Measurements from ENCODE around the gene RPL10A. TPM values are rescaled to one million over a fixed set of nuclear protein-coding genes. Genes with fewer than 3 reads are reported as not detected.

The RPL10A gene
- total RNA-seq, 4 donors from 2014 or later, result 347 to 1,065 (median 530) TPM

DNA sequence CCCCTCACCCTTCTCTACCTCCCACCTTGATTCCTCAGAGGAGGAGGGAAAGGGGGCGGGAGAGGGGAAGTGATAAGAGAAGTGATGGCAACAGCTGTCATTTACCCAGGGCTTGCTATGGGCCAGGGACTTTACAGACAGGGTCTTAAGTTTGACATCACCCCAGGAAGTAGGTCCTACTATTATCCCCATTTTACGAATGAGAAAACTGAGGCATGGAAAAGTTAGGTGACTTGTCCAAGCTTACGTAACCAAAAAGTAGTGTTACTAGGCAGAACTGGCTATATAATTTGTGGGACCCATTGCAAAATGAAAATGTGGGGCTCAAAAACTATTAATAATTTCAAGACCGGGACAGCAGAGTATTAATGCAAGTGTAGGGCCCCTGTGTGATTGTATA is 26.6 kb upstream of the RPL10A start:
- H3K36me3 ChIP-seq, result no peaks in the 10 kb centered on the region
- no peaks in the 10 kb centered on the region for H3K9me3 ChIP-seq
- no peak for DNase-seq
- H3K4me1 ChIP-seq, result peaks cover 0 to under 1% (median 0%) of the 10 kb centered on the region in 4 donors
- TF ChIP-seq CTCF (IDR thresholded peaks at IDR 0.05) (no peak), POLR2A (IDR thresholded peaks at IDR 0.05) (no peak)
- no peak overlapping the region for H3K27ac ChIP-seq
- H3K27me3 ChIP-seq, result no peaks in the 10 kb centered on the region
- H3K4me3 ChIP-seq, result no peak overlapping the region

- H3K36me3 ChIP-seq, result no peaks in the 10 kb centered on the region
- TF ChIP-seq CTCF (IDR thresholded peaks at IDR 0.05), result no peak
- no peak for TF ChIP-seq POLR2A (IDR thresholded peaks at IDR 0.05)
- DNase-seq, result no peak
- no peak overlapping the region for H3K27ac ChIP-seq
- H3K4me3 ChIP-seq, result no peak overlapping the region
- no peaks in the 10 kb centered on the region for H3K9me3 ChIP-seq
- H3K27me3 ChIP-seq, result no peaks in the 10 kb centered on the region
- H3K4me1 ChIP-seq, result no peaks in the 10 kb centered on the region
Observed at GRCh38 chr6:35442693-35443092, 25.5 kb upstream of the RPL10A start.

- Histone ChIP-seq H3K36me3 (no peaks in the 10 kb centered on the region), H3K27ac (no peak overlapping the region), H3K27me3 (no peaks in the 10 kb centered on the region), H3K4me1 (no peaks in the 10 kb centered on the region), H3K4me3 (no peak overlapping the region), H3K9me3 (no peaks in the 10 kb centered on the region)
- DNase-seq, result no peak
- TF ChIP-seq POLR2A (IDR thresholded peaks at IDR 0.05) (no peak), CTCF (IDR thresholded peaks at IDR 0.05) (no peak)
Observed at GRCh38 chr6:35443341-35444030, 24.7 kb upstream of the RPL10A start.

- Histone ChIP-seq H3K4me3 (no peak overlapping the region), H3K9me3 (no peaks in the 10 kb centered on the region), H3K36me3 (no peaks in the 10 kb centered on the region), H3K27ac (no peak overlapping the region), H3K27me3 (no peaks in the 10 kb centered on the region), H3K4me1 (no peaks in the 10 kb centered on the region)
- peak in 1 of 3 donors; percentile 48 for DNase-seq
- no peak for TF ChIP-seq CTCF (IDR thresholded peaks at IDR 0.05)
Observed at GRCh38 chr6:35445691-35446090, 22.5 kb upstream of the RPL10A start.

DNA sequence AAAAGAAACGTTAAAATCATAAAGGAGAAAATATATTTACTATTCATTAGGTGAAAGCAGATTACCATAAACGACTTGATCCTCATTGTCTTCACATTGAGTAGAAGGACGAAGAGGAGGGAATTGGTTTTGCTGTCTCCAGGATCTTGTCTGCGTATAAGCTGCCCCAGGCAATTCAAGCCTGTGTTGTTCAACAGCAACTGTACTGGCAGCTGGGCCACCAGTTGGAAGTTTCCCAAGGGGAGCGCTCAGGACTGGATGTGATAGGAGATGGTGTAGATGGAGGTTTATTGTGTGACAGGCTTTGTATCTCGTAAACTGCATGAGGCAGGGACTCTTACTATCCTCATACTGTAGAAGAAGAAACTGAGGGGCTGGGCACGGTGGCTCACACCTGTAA is 20.0 kb upstream of the RPL10A start:
- TF ChIP-seq CTCF (IDR thresholded peaks at IDR 0.05), result no peak
- no peak for TF ChIP-seq POLR2A (IDR thresholded peaks at IDR 0.05)
- H3K27ac ChIP-seq, result no peak overlapping the region
- H3K4me1 ChIP-seq, result peaks cover 0 to 11% (median 0%) of the 10 kb centered on the region in 4 donors
- H3K36me3 ChIP-seq, result no peaks in the 10 kb centered on the region
- H3K27me3 ChIP-seq, result no peaks in the 10 kb centered on the region
- H3K9me3 ChIP-seq, result no peaks in the 10 kb centered on the region
- DNase-seq, result peak in 1 of 3 donors; percentile 23
- no peak overlapping the region for H3K4me3 ChIP-seq
